Measurements from ENCODE around the gene GPR180. TPM values are rescaled to one million over a fixed set of nuclear protein-coding genes. Genes with fewer than 3 reads are reported as not detected.

The GPR180 gene
- total and polyA plus RNA-seq, 2 experiments from 2014 or later = 6.3 to 7.7 TPM

GRCh38 chr13:94556621-94557020 is 45.0 kb upstream of the GPR180 start:
- H3K9me3 ChIP-seq (ENCODE audit: low read depth) = no peaks in the 10 kb centered on the region
- no peaks in the 10 kb centered on the region for H3K27me3 ChIP-seq (replicated peaks; ENCODE audit: insufficient read depth)
- no peaks in the 10 kb centered on the region for H3K4me1 ChIP-seq (ENCODE audit: insufficient read depth)
- H3K36me3 ChIP-seq (ENCODE audit: low read depth) = no peaks in the 10 kb centered on the region
- in situ Hi-C loops (cut with MboI) = no loop called here
- H3K79me2 ChIP-seq (ENCODE audit: insufficient read depth) = no peaks in the 10 kb centered on the region
- H3F3A ChIP-seq (ENCODE audit: insufficient read depth) = no peaks in the 10 kb centered on the region
- H4K20me1 ChIP-seq (ENCODE audit: insufficient read depth) = no peaks in the 10 kb centered on the region
- H3K27ac ChIP-seq = no peak overlapping the region
- no peak overlapping the region for H2AFZ ChIP-seq
- WGBS, 2 experiments (ENCODE audit: low coverage in 1 of 2, low lambda C conversion rate in 2 of 2, missing lambda C conversion rate in 2 of 2) = 65 to 68% methylated on average over 3 of the region's 3 CpGs
- DNase-seq = no peak
- H3K9me2 ChIP-seq (ENCODE audit: insufficient read depth) = no peaks in the 10 kb centered on the region
- no peak overlapping the region for H3K9ac ChIP-seq
- H3K4me2 ChIP-seq (ENCODE audit: unreplicated experiment) = no peak overlapping the region
- TF ChIP-seq EZH2 (IDR thresholded peaks at IDR 0.05; ENCODE audit: insufficient read depth, poor library complexity, severe bottlenecking) (no peak), EZH2phosphoT487 (IDR thresholded peaks at IDR 0.05; ENCODE audit: insufficient read depth, low read depth) (no peak)
- no peak overlapping the region for H3K4me3 ChIP-seq

- Histone ChIP-seq H3K4me1 (ENCODE audit: insufficient read depth) (no peaks in the 10 kb centered on the region), H4K20me1 (ENCODE audit: insufficient read depth) (no peaks in the 10 kb centered on the region), H3K36me3 (ENCODE audit: low read depth) (no peaks in the 10 kb centered on the region), H3K4me3 (no peak overlapping the region), H3K4me2 (ENCODE audit: unreplicated experiment) (no peak overlapping the region), H3K9me3 (ENCODE audit: low read depth) (no peaks in the 10 kb centered on the region), H3K9me2 (ENCODE audit: insufficient read depth) (no peaks in the 10 kb centered on the region), H2AFZ (no peak overlapping the region), H3K9ac (no peak overlapping the region), H3K79me2 (ENCODE audit: insufficient read depth) (no peaks in the 10 kb centered on the region), H3F3A (ENCODE audit: insufficient read depth) (no peaks in the 10 kb centered on the region), H3K27me3 (replicated peaks; ENCODE audit: insufficient read depth) (no peaks in the 10 kb centered on the region), H3K27ac (no peak overlapping the region)
- DNase-seq = no peak
- WGBS, 2 experiments (ENCODE audit: low coverage in 1 of 2, low lambda C conversion rate in 2 of 2, missing lambda C conversion rate in 2 of 2) = 77 to 81% methylated on average over 5 of the region's 5 CpGs
- no peak for TF ChIP-seq EZH2phosphoT487 (IDR thresholded peaks at IDR 0.05; ENCODE audit: insufficient read depth, low read depth)
- TF ChIP-seq EZH2 (IDR thresholded peaks at IDR 0.05; ENCODE audit: insufficient read depth, poor library complexity, severe bottlenecking) = no peak
- in situ Hi-C loops (cut with MboI) = no loop called here
Observed at GRCh38 chr13:94557684-94558235, 43.9 kb upstream of the GPR180 start.

- no peak overlapping the region for H3K4me3 ChIP-seq
- H3K79me2 ChIP-seq (ENCODE audit: insufficient read depth) = no peaks in the 10 kb centered on the region
- H3F3A ChIP-seq (ENCODE audit: insufficient read depth) = no peaks in the 10 kb centered on the region
- in situ Hi-C loops (cut with MboI) = no loop called here
- TF ChIP-seq EZH2phosphoT487 (IDR thresholded peaks at IDR 0.05; ENCODE audit: insufficient read depth, low read depth) = no peak
- no peak for TF ChIP-seq EZH2 (IDR thresholded peaks at IDR 0.05; ENCODE audit: insufficient read depth, poor library complexity, severe bottlenecking)
- no peaks in the 10 kb centered on the region for H4K20me1 ChIP-seq (ENCODE audit: insufficient read depth)
- H3K4me2 ChIP-seq (ENCODE audit: unreplicated experiment) = no peak overlapping the region
- H3K9ac ChIP-seq = no peak overlapping the region
- 76 to 79% methylated on average over 6 of the region's 6 CpGs for WGBS, 2 experiments (ENCODE audit: low coverage in 1 of 2, low lambda C conversion rate in 2 of 2, missing lambda C conversion rate in 2 of 2)
- no peak overlapping the region for H3K27ac ChIP-seq
- no peak for DNase-seq
- H3K27me3 ChIP-seq (replicated peaks; ENCODE audit: insufficient read depth) = no peaks in the 10 kb centered on the region
- no peak overlapping the region for H2AFZ ChIP-seq
- no peaks in the 10 kb centered on the region for H3K4me1 ChIP-seq (ENCODE audit: insufficient read depth)
- H3K9me3 ChIP-seq (ENCODE audit: low read depth) = no peaks in the 10 kb centered on the region
- no peaks in the 10 kb centered on the region for H3K36me3 ChIP-seq (ENCODE audit: low read depth)
- no peaks in the 10 kb centered on the region for H3K9me2 ChIP-seq (ENCODE audit: insufficient read depth)
Observed at GRCh38 chr13:94558716-94559115, 42.9 kb upstream of the GPR180 start.

- Histone ChIP-seq H3K4me3 (no peak overlapping the region), H3K27ac (no peak overlapping the region), H3K4me1 (ENCODE audit: insufficient read depth) (no peaks in the 10 kb centered on the region), H3K27me3 (replicated peaks; ENCODE audit: insufficient read depth) (no peaks in the 10 kb centered on the region), H3K9me2 (ENCODE audit: insufficient read depth) (no peaks in the 10 kb centered on the region), H4K20me1 (ENCODE audit: insufficient read depth) (no peaks in the 10 kb centered on the region), H3K9me3 (ENCODE audit: low read depth) (no peaks in the 10 kb centered on the region), H3F3A (ENCODE audit: insufficient read depth) (no peaks in the 10 kb centered on the region), H3K4me2 (ENCODE audit: unreplicated experiment) (no peak overlapping the region), H3K79me2 (ENCODE audit: insufficient read depth) (no peaks in the 10 kb centered on the region), H3K36me3 (ENCODE audit: low read depth) (no peaks in the 10 kb centered on the region), H2AFZ (no peak overlapping the region), H3K9ac (no peak overlapping the region)
- no peak for TF ChIP-seq EZH2 (IDR thresholded peaks at IDR 0.05; ENCODE audit: insufficient read depth, poor library complexity, severe bottlenecking)
- no peak for TF ChIP-seq EZH2phosphoT487 (IDR thresholded peaks at IDR 0.05; ENCODE audit: insufficient read depth, low read depth)
- no peak for DNase-seq
- in situ Hi-C loops (cut with MboI) = no loop called here
- 86 to 92% methylated on average over 6 of the region's 6 CpGs for WGBS, 2 experiments (ENCODE audit: low coverage in 1 of 2, low lambda C conversion rate in 2 of 2, missing lambda C conversion rate in 2 of 2)
Observed at GRCh38 chr13:94559222-94559795, 42.3 kb upstream of the GPR180 start.

All from GM23248 (cell line).